Skin of body (tissue), 2 donors: ENCODE measurements around the gene YIF1B. TPM values are rescaled to one million over a fixed set of nuclear protein-coding genes. Genes with fewer than 3 reads are reported as not detected.

Experiments
- DNase-seq: peaks from one replicate; lab custom pipeline; 2025; lab: John Stamatoyannopoulos, UW
- total RNA-seq: library from RNA; depleted of rRNA; stranded (reverse); fragments of >200 nt; gene quantifications from one replicate; pipeline ENCODE4 v1.2.3, GENCODE V29; 2014

The YIF1B gene
- total RNA-seq, 1 donor from 2014 or later: 18.0 TPM

- DNase-seq: peak; percentile 89
Measured at GRCh38 chr19:38335949-38336637, 20.3 kb upstream of the YIF1B start.

- DNase-seq: no peak
Measured at GRCh38 chr19:38333245-38333644, 17.5 kb upstream of the YIF1B start.

GRCh38 chr19:38331728-38332127, 16.0 kb upstream of the YIF1B start:
- DNase-seq: no peak

- DNase-seq: no peak
Measured at GRCh38 chr19:38329651-38330050, 13.9 kb upstream of the YIF1B start.

GRCh38 chr19:38326591-38326990, 10.8 kb upstream of the YIF1B start:
- no peak for DNase-seq

- DNase-seq: no peak
Measured at GRCh38 chr19:38324431-38324830, 8.7 kb upstream of the YIF1B start.

GRCh38 chr19:38323291-38323690, 7.5 kb upstream of the YIF1B start:
- DNase-seq: no peak

- DNase-seq: no peak
Measured at GRCh38 chr19:38321646-38322196, 6.0 kb upstream of the YIF1B start.

- DNase-seq: no peak
Measured at GRCh38 chr19:38320969-38321339, 5.2 kb upstream of the YIF1B start.

GRCh38 chr19:38319421-38320258, 3.9 kb upstream of the YIF1B start, which contains the start of gene KCNK6:
Gene KCNK6 (plus strand): TSS chr19:38319845. CDS start chr19:38319951, 106 bp downstream.
- no peak for DNase-seq

GRCh38 chr19:38318660-38319059, 2.9 kb upstream of the YIF1B start:
- no peak for DNase-seq

- DNase-seq: no peak
Measured at GRCh38 chr19:38317104-38317612, 1.4 kb upstream of the YIF1B start.

- no peak for DNase-seq
Measured at GRCh38 chr19:38316477-38317067, 825 bp upstream of the YIF1B start.

GRCh38 chr19:38310986-38311385, 4.8 kb downstream of the YIF1B start:
- no peak for DNase-seq

GRCh38 chr19:38310279-38310670, 5.5 kb downstream of the YIF1B start:
- DNase-seq: no peak

- DNase-seq: no peak
Measured at GRCh38 chr19:38309615-38310278, 6.0 kb downstream of the YIF1B start.

GRCh38 chr19:38308926-38309614, 6.7 kb downstream of the YIF1B start:
- DNase-seq: no peak

- no peak for DNase-seq
Measured at GRCh38 chr19:38308006-38308766, 7.6 kb downstream of the YIF1B start.

GRCh38 chr19:38307597-38307996, 8.2 kb downstream of the YIF1B start:
- DNase-seq: no peak

GRCh38 chr19:38307076-38307475, 8.7 kb downstream of the YIF1B start:
- DNase-seq: no peak
